HepG2 (cell line): ENCODE measurements around the gene CTIF. TPM values are rescaled to one million over a fixed set of nuclear protein-coding genes. Genes with fewer than 3 reads are reported as not detected.
A peak's percentile ranks its signal among the peaks of the same experiment; 100 is the strongest.

ENCODE experiments used
- AKNA ChIP-seq: sonication (generic); formaldehyde crosslinking; IDR thresholded peaks from 2 replicates; pipeline ENCODE4 v1.4.0; 2020; ENCODE audit warnings: missing genetic modification reagents, borderline replicate concordance
- ATRX ChIP-seq: sonication (generic); formaldehyde crosslinking; IDR thresholded peaks from 2 replicates; pipeline ENCODE4 v1.4.0; 2020; ENCODE audit warnings: missing genetic modification reagents, borderline replicate concordance
- CC2D1A ChIP-seq: sonication (generic); formaldehyde crosslinking; IDR thresholded peaks from 2 replicates; pipeline ENCODE4 v1.8.1; 2023; ENCODE audit warnings: mild to moderate bottlenecking, missing genetic modification reagents
- KAT7 ChIP-seq: IDR thresholded peaks from 2 replicates; pipeline ENCODE4 v1.6.1; 2018; ENCODE audit warnings: borderline replicate concordance, missing compliant biosample characterization
- MIER3 ChIP-seq: IDR thresholded peaks from 2 replicates; pipeline ENCODE4 v1.6.1; 2016; ENCODE audit warnings: missing compliant biosample characterization, borderline replicate concordance
- MXD3 ChIP-seq: IDR thresholded peaks from 2 replicates; pipeline ENCODE4 v1.6.1; 2016; ENCODE audit warnings: mild to moderate bottlenecking, missing biosample characterization, missing genetic modification reagents
- POGZ ChIP-seq: sonication (generic); formaldehyde crosslinking; IDR thresholded peaks from 2 replicates; pipeline ENCODE4 v1.4.0; 2020; ENCODE audit warnings: mild to moderate bottlenecking, missing genetic modification reagents
- RBFOX2 ChIP-seq: fragments of 200-400 bp; formaldehyde crosslinking; IDR thresholded peaks from 2 replicates; pipeline ENCODE4 v1.6.1; 2017; ENCODE audit warnings: low read depth, mild to moderate bottlenecking, low read length
- RBM22 ChIP-seq: fragments of 200-400 bp; formaldehyde crosslinking; optimal IDR thresholded peaks from 2 replicates; pipeline ENCODE3; 2017; ENCODE audit warnings: mild to moderate bottlenecking, low read length, moderate library complexity
- ZBTB3 ChIP-seq: sonication (generic); formaldehyde crosslinking; IDR thresholded peaks from 2 replicates; pipeline ENCODE4 v1.4.0; 2020; ENCODE audit warnings: low read depth, mild to moderate bottlenecking, moderate library complexity, missing genetic modification reagents, borderline replicate concordance
- ZMYM3 ChIP-seq: sonication (generic); formaldehyde crosslinking; IDR thresholded peaks from 2 replicates; pipeline ENCODE4 v1.5.1; 2020; ENCODE audit warnings: mild to moderate bottlenecking, missing genetic modification reagents
- ZNF24 ChIP-seq: fragments of 450-650 bp; IDR thresholded peaks from 2 replicates; pipeline ENCODE4 v1.6.1; 2017; ENCODE audit warnings: antibody characterized with exemption, mild to moderate bottlenecking
- ZNF251 ChIP-seq: sonication (generic); formaldehyde crosslinking; IDR thresholded peaks from 2 replicates; pipeline ENCODE4 v1.9.0; 2021; ENCODE audit warnings: mild to moderate bottlenecking, missing genetic modification reagents
- ZNF335 ChIP-seq: sonication (generic); formaldehyde crosslinking; IDR thresholded peaks from 2 replicates; pipeline ENCODE4 v1.4.0; 2020; ENCODE audit warnings: missing genetic modification reagents
- ZNF33A ChIP-seq: sonication (generic); formaldehyde crosslinking; IDR thresholded peaks from 2 replicates; pipeline ENCODE4 v1.5.1; 2020; ENCODE audit warnings: missing genetic modification reagents, mild to moderate bottlenecking, moderate library complexity, borderline replicate concordance
- ZNF557 ChIP-seq: sonication (generic); formaldehyde crosslinking; IDR thresholded peaks from 2 replicates; pipeline ENCODE4 v1.4.0; 2020; ENCODE audit warnings: missing genetic modification reagents
- polyA plus RNA-seq, 8 experiments: library from polyadenylated mRNA; depleted of rRNA in 3 of 8; stranded (reverse) in 7 of 8; unstranded in 1 of 8; fragments of >200 nt; fragmentation: Illumina TruSeq in 4 of 8; extraction: Trizol in 4 of 8; gene quantifications; 2 replicates each; pipeline versions ENCODE4 v1.2.1 to v1.2.3, GENCODE V29; 2011 to 2016; ENCODE audit warnings: low read depth in 4 of 8, missing spikeins in 1 of 8, mixed read lengths in 1 of 8; ENCODE audit not compliant: insufficient read depth in 1 of 8
- total RNA-seq, 5 experiments: library from RNA; depleted of rRNA; stranded (reverse); fragments of >200 nt; fragmentation: Illumina TruSeq; extraction: Trizol; gene quantifications; 2 replicates each; pipeline ENCODE4 v1.2.3, GENCODE V29; 2016; ENCODE audit warnings: low read depth in 1 of 5
- TF ChIP-seq, protein P1 (sequence below): sonication (generic); formaldehyde crosslinking; IDR thresholded peaks from 2 replicates; pipeline ENCODE4 v1.5.1; 2020; ENCODE audit warnings: missing genetic modification reagents, mild to moderate bottlenecking, borderline replicate concordance
- TF ChIP-seq, protein P2 (sequence below): sonication (generic); formaldehyde crosslinking; IDR thresholded peaks from 2 replicates; pipeline ENCODE4 v1.9.0; 2022; ENCODE audit warnings: low read depth, missing genetic modification reagents

The CTIF gene
- total and polyA plus RNA-seq, 2 of the 13 experiments (the other 11 are each of a cell fraction or from before 2014, with no cell fraction given) = 18.2 to 28.0 TPM

DNA sequence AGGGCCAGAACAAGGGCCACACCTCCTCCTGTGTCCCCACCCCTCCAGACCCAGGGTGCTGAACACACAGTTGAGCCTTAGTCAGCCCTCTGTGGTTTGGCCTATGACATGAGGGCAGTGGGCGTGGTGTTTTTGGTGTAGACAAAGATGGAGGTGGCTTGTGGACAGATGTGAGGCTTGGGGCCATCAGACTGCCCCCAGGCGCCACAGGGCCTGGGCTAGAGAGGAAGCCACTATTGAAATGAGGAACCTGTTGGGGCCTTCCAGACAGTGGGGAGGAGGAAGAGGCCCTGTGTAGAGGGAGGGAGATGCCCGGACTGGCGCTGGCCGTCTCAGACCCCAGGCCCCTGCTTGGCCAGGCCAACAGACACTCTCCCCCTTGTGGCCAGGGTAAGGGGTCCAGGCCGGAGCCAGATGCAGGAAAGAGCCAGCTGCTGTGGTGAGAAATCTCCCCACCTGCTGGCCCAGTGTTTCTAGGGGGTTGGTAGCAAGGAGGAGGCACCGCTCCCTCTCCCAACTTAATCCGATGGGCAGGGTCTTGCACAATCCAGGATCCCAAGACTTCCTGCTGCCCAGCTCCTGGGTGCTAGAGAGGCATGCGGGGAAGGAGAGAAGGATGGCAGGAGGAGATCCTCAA is 358.2 kb downstream of the CTIF start (continued):
- TF ChIP-seq MXD3 (CRISPR knock-in tag) (no peak), ZMYM3 (CRISPR knock-in tag) (peak; percentile 54; the same call in 1 of the 2 replicates), MIER3 (CRISPR knock-in tag) (no peak), ZNF24 (no peak), ZNF33A (CRISPR knock-in tag) (no peak), ZNF335 (no peak), RBFOX2 (no peak), AKNA (CRISPR knock-in tag) (no peak), ZBTB3 (CRISPR knock-in tag) (no peak), KAT7 (no peak), ZNF557 (CRISPR knock-in tag) (no peak), POGZ (CRISPR knock-in tag) (peak; percentile 19; the same call in 1 of the 2 replicates), CC2D1A (no peak), ATRX (CRISPR knock-in tag) (no peak), ZNF251 (CRISPR knock-in tag) (no peak), RBM22 (no peak)
- TF ChIP-seq, protein P1, sequence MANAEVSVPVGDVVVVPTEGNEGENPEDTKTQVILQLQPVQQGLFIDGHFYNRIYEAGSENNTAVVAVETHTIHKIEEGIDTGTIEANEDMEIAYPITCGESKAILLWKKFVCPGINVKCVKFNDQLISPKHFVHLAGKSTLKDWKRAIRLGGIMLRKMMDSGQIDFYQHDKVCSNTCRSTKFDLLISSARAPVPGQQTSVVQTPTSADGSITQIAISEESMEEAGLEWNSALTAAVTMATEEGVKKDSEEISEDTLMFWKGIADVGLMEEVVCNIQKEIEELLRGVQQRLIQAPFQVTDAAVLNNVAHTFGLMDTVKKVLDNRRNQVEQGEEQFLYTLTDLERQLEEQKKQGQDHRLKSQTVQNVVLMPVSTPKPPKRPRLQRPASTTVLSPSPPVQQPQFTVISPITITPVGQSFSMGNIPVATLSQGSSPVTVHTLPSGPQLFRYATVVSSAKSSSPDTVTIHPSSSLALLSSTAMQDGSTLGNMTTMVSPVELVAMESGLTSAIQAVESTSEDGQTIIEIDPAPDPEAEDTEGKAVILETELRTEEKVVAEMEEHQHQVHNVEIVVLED (CRISPR knock-in tag) = peak; percentile 44; the same call in 1 of the 2 replicates
- TF ChIP-seq, protein P2, sequence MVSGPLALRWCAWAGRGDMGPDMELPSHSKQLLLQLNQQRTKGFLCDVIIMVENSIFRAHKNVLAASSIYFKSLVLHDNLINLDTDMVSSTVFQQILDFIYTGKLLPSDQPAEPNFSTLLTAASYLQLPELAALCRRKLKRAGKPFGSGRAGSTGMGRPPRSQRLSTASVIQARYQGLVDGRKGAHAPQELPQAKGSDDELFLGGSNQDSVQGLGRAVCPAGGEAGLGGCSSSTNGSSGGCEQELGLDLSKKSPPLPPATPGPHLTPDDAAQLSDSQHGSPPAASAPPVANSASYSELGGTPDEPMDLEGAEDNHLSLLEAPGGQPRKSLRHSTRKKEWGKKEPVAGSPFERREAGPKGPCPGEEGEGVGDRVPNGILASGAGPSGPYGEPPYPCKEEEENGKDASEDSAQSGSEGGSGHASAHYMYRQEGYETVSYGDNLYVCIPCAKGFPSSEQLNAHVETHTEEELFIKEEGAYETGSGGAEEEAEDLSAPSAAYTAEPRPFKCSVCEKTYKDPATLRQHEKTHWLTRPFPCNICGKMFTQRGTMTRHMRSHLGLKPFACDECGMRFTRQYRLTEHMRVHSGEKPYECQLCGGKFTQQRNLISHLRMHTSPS (CRISPR knock-in tag) = no peak
